Right renal pelvis (tissue), 4 donors: ENCODE measurements around the gene RPL36. TPM values are rescaled to one million over a fixed set of nuclear protein-coding genes. Genes with fewer than 3 reads are reported as not detected.

ENCODE experiments used
- DNase-seq, 4 donors: peaks; one replicate each; pipeline ENCODE4 v3.0.0-alpha.2; 2013; ENCODE audit warnings: low read depth in 4 of 4, low spot score in 3 of 4, missing footprints in 1 of 4
- polyA plus RNA-seq, 4 donors: library from polyadenylated mRNA; unstranded; fragments of 120-200 nt; gene quantifications; one replicate each; pipeline ENCODE4 v1.2.1, GENCODE V29; 2013; ENCODE audit not compliant: insufficient read length in 4 of 4

The RPL36 gene
- 100 to 1,000 TPM; 518 to 872 (median 555) TPM for polyA plus RNA-seq

GRCh38 chr19:5690125-5690954 is at the start of gene RPL36:
TSS of gene RPL36 (plus strand) at chr19:5690295. CDS start at chr19:5690508, 213 bp downstream.
- peak; percentile 93 to 99 (median 94) for DNase-seq

GRCh38 chr19:5641171-5641570 is 48.9 kb upstream of the RPL36 start:
- no peak for DNase-seq

GRCh38 chr19:5642204-5642603 is 47.9 kb upstream of the RPL36 start:
- DNase-seq: no peak

- no peak for DNase-seq
These were observed 47.0 kb upstream of the RPL36 start for GRCh38 chr19:5643060-5643459.

- no peak for DNase-seq
These were observed 46.1 kb upstream of the RPL36 start for GRCh38 chr19:5644037-5644436.

DNA sequence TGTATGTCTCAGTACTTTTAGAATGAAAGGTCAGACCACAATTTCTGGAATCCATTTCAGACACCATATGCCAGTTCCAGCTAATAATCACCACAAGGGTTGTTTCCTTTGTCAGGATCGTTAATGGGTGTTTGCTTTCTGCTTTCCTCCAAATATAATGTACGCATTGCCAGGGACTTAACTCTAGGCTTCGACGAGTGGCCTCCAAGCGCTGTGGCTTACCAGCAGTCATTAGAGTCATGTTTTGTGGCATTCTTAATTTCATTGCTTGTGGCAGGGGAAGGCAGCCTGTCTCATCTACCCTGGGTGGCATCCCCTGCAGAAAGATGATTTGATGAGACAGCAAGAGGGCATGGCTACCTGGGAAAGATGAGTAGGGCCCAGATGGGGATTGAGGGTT is 44.7 kb upstream of the RPL36 start:
- no peak for DNase-seq

- DNase-seq: no peak
These were observed 43.4 kb upstream of the RPL36 start for GRCh38 chr19:5646703-5647102.

DNA sequence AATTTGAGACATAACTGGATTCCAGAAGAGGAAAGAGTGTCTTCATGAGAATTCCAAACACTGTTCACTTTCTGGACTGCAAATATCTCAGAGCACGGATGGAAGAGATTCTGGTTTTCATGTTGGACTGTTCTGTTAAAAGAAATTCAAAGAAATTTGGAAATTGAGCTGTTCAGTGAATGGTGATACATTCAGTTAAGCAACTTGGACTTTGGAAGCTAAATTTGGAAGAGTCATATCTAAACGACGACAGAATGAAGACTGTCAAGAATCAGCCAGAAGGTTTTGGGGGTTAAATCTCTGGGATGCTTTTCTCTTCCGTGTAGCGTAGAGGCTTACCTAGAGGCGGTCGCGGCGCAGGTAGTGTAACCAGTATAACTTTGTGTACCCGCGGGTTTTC is 41.6 kb upstream of the RPL36 start:
- no peak for DNase-seq

DNA sequence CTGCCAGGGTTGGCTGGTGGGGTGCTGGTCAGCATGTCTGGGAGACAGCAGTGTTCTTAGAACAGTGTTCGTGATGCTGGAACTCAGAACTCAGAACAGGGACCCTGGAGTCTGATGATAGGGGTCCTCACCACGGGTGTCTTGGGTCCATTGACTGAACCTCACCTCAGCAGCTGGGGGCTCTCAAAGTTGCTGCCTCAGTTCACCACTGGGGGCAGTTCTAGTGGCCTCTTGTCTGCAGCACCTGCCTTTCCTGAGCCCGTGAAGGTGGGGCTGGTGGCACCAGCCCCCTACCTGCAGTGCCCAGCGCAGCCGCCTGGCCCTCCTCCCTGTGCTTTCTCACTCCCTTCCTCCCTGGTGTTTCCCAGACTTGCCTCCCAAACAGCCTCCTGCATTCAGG is 38.7 kb upstream of the RPL36 start:
- no peak for DNase-seq

DNA sequence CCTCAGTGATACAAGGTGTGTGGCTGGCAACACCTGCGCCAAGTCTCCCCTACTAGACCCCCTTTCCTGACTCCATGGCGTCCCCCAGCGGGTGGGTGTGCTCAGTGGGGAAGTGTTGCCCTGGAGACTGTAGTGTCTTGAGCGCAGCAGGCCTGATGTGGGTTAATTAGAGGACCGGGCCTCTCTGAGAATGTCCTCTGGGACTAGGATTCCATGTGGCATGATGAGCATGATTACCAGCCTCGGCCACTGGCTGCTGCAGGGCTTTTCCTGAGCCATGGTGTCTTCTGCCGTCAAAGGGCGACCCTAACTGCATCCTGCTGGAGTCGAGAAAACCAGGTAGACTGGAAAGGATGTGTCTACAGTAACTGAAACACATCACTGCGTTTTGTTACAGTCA is 37.8 kb upstream of the RPL36 start:
- DNase-seq: no peak

GRCh38 chr19:5654931-5655330 is 35.2 kb upstream of the RPL36 start:
- DNase-seq: no peak

DNA sequence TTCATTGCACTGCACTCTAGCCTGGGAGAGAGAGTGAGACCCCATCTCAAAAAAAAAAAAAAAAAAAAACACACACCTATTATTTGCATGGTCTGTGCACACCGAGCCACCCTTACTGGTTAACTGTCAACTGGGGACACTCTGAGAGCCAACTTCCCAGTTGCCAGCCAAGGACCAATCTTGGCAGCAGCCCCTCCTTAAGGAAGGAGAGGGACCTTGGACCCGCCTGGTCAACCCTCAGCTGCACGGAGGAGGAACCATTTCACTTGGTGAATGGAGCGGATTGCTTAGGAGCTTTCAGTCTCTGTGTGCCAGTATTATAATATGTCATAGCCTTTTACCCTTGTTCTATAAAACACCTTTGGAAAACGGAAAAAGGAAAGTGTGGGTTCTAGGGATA is 34.7 kb upstream of the RPL36 start:
- no peak for DNase-seq

DNA sequence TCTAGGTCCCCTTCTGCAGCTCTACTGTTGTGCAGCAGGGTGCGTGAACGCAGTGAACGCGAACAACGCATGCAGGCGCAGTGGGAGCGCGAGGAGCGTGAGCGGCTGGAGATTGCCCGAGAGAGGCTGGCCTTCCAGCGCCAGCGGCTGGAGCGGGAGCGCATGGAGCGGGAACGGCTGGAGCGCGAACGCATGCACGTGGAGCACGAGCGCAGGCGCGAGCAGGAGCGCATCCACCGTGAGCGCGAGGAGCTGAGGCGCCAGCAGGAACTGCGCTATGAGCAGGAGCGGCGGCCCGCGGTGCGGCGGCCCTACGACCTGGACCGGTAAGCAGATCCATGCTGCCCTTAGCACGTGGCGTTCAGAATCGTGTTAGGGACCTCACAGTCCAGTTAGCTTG is 28.6 kb upstream of the RPL36 start:
- no peak for DNase-seq

DNA sequence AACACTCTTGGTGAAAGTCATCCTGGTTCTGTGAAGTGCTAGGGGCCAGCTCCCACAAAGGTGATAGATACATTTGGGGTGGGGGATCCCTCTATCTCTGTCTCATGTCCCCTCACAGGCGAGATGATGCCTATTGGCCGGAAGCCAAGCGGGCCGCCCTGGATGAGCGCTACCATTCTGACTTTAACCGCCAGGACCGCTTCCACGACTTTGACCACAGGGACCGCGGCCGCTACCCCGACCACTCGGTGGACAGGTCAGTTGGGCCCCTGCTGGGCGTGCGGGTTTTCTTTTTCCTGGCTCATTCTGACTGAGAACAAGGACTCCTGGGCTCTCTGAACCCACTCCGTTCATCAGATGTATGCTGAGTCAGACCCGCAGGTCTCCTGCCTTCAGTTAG is 26.2 kb upstream of the RPL36 start:
- DNase-seq: no peak

DNA sequence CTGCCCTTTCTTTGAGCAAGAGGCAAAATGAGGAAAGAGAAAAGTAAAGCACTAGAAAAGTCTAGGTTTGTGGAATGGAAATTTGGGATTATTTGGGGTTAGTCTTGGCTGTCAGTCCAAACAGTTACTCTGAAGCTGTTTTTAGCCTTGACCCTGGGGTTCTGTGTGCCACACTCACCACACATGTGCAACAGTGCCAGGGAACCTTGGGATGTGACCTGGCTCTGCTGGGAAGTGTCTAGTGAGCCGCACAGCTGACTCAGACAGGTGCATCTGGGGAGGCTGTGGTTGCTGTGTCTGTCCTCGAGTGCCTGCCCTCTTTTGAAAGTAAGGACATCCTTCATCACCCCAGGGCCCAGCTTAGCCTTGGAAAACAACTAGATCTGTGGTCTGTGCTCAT is 25.6 kb upstream of the RPL36 start:
- no peak for DNase-seq

DNA sequence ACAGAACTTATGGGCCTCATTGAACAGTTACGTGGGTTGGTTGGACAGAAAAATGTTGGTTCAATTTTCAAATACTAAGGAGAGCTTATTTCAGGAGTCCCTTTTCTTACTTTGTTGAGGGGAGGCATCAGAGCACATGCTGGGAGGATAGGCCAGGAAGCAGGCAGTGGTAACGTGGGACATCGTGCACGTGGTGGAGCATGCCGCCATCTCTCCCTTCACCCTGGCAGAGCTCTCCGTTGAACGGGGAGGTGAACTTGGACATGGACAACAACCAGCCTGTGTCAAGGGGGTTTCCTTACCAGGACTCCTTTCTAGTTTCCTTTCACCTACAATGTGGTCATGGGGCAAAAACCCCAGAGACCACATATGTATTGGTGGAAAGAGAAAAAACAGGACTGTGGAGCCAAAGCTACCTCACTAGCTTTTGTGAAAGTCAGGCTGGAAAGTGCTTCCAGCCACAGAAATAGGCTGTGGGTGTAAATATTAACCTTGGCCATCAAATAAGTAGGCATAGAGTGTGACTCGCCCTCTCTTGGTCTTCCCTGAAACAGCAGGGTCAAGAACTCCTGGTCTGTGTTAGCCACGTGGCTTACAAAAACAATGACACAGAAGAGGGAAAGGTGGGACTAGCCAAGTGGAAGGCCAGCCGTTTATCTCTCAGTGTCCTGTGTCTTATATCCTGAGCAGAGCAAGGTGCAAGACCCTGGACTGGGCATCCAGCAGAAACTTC is 24.1 kb upstream of the RPL36 start:
- no peak for DNase-seq

DNA sequence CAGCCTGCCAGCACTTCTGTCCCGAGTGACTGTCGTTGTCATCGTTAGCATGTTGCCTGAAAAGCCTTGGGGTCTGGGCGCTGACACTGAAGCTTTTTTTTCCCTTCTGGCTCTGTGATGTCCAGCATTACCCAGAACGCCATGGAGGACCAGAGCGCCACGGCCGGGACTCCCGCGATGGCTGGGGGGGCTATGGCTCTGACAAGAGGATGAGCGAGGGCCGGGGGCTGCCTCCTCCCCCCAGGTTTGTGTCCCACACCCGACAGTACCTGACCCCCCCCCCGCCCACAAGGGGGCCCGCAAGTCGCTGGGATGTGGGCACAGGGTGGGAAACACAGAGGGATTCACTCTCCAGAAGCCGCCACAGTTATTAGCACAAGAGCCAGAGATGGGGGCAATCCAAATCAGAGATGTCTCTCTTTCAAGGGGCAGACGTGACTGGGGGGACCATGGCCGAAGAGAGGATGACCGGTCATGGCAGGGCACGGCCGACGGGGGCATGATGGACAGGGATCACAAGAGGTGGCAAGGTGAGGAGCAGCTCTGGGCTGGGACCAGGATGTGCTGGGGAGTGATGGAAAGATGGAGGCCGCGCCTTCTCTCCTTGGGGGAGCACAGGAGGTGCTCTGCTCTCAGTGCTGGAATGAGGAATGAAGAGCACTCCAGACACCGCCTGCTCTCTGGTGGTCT is 23.0 kb upstream of the RPL36 start:
- no peak for DNase-seq

DNA sequence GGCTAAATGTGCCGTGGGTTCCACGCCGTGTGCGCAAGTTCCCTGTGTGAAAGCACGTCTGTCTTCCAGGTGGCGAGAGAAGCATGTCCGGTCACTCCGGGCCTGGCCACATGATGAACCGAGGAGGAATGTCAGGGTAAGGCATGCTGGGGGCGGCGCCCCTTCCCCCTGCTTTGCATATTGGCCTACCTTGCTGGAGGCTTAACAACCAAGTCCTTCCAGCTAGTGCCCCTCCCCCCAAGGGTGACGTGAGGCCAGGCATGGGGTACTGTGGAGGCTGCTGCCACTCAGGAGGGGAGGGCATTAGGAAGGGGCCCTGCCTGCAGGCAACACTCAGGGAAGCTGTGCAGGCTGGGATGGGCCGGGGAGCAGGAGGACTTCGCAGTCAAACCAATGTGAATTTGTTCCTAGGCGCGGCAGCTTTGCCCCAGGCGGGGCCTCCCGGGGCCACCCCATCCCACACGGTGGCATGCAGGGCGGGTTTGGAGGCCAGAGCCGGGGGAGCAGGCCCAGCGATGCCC is 22.3 kb upstream of the RPL36 start:
- no peak for DNase-seq

GRCh38 chr19:5669212-5669611 is 20.9 kb upstream of the RPL36 start:
- no peak for DNase-seq

DNA sequence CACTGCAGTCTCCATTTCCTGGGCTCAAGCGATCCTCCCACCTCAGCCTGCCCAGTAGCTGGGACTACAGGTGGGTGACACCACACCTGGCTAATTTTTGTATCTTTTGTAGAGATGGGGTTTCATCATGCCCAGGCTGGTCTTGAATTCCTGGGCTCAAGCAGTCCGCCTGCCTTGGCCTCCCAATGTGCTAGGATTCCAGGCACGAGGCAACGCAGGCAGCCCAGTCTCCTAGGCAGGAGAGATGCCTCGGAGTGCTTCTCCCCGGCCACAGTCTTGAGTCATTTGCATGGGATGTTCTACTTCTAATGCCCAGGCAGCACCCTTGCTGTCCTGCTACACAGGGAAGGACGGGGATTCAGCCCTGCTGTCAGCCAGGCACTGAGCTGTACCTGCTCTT is 18.5 kb upstream of the RPL36 start:
- no peak for DNase-seq
